HepG2 (cell line): ENCODE data around the gene COX10. TPM values are rescaled to one million over a fixed set of nuclear protein-coding genes. Genes with fewer than 3 reads are reported as not detected.
"Not testable (repeated sequence)": the region's sequence is repeated elsewhere in the genome, so short reads cannot be mapped to it uniquely, and the experiment has no call there.

ENCODE experiments used
- ATAC-seq: fragments of 200-7000 bp; cut with Tn5 transposase; 3 replicates; pipeline ENCODE4 v1.9.1; 2020; ENCODE audit warnings: mild to moderate bottlenecking, moderate library complexity
- BruUV-seq: library from RNA; stranded (reverse); fragments of 400-500 nt; replicated peaks from 2 replicates; lab custom pipeline; 2021; lab: Mats Ljungman, UMichigan
- CTCF ChIA-PET: fragments of 300-600 bp; formaldehyde crosslinking; extraction: SDS; loops from one replicate; lab custom pipeline; 2021; ENCODE audit warnings: low total read pairs, inconsistent platforms, low intra/inter-chr PET ratio; lab: Yijun Ruan, JAX
- POLR2A ChIA-PET: fragments of 350-600 bp; sonication (Branson Sonifier 250); formaldehyde crosslinking; loops from one replicate; lab custom pipeline; 2020; ENCODE audit warnings: antibody characterized with exemption, inconsistent platforms; lab: Yijun Ruan, JAX
- DNase-seq: peaks from one replicate; pipeline ENCODE4 v3.0.0-alpha.2; 2015; ENCODE audit warnings: low spot score
- FAIRE-seq: peaks from 3 replicates; lab custom pipeline; 2011; peaks lifted over from hg19 to GRCh38; lab: Jason Lieb, UNC
- H2AFZ ChIP-seq: one replicate; pipeline ENCODE4 v1.6.1; 2011; ENCODE audit warnings: low read length, inconsistent platforms
- H3K27ac ChIP-seq: fragments of 300-600 bp; 3 replicates; pipeline ENCODE4 v1.8.0; 2011; ENCODE audit warnings: mixed run types, mild to moderate bottlenecking, mixed read lengths, low read length, inconsistent platforms; ENCODE audit not compliant: insufficient read depth; ENCODE audit errors: extremely low read length
- H3K27me3 ChIP-seq, 2 experiments: fragments of 200-600 bp in 1 of 2; 2 replicates in 1 of 2; 3 replicates in 1 of 2; pipeline versions ENCODE4 v1.6.0 to v1.8.0; 2011; ENCODE audit warnings: low read length in 2 of 2, mild to moderate bottlenecking in 2 of 2, moderate library complexity in 2 of 2, inconsistent platforms in 1 of 2; ENCODE audit not compliant: insufficient read depth in 2 of 2, control insufficient read depth in 1 of 2
- H3K36me3 ChIP-seq, 2 experiments: fragments of 200-600 bp in 1 of 2; replicated peaks in 1 of 2; 2 replicates in 1 of 2; 3 replicates in 1 of 2; pipeline versions ENCODE4 v1.5.1 to v1.8.0; 2011; ENCODE audit warnings: low read length in 2 of 2, inconsistent platforms in 1 of 2; ENCODE audit not compliant: insufficient read depth in 2 of 2, control insufficient read depth in 1 of 2
- H3K4me1 ChIP-seq: 2 replicates; pipeline ENCODE4 v1.5.1; 2012; ENCODE audit warnings: low read length, inconsistent platforms; ENCODE audit not compliant: insufficient read depth
- H3K4me2 ChIP-seq: 2 replicates; pipeline ENCODE4 v1.6.0; 2011; ENCODE audit warnings: low read depth, low read length, inconsistent platforms
- H3K4me3 ChIP-seq, 3 experiments: fragments of 200-600 bp in 1 of 3; sonication (generic), shearing (Covaris generic) in 1 of 3; replicated peaks in 1 of 3; 2 replicates each; pipeline ENCODE4 v1.5.1; 2011 to 2016; ENCODE audit warnings: low read length in 3 of 3, inconsistent platforms in 2 of 3, low read depth in 2 of 3, mild to moderate bottlenecking in 2 of 3, control low read depth in 1 of 3, mixed read lengths in 1 of 3; ENCODE audit not compliant: insufficient read depth in 1 of 3
- H3K79me2 ChIP-seq: one replicate; pipeline ENCODE4 v1.6.1; 2011; ENCODE audit warnings: low read length, inconsistent platforms; ENCODE audit not compliant: insufficient read depth
- H3K9ac ChIP-seq: 2 replicates; pipeline ENCODE4 v1.6.0; 2011; ENCODE audit warnings: mild to moderate bottlenecking, low read depth, low read length, inconsistent platforms; ENCODE audit not compliant: insufficient read depth
- H3K9me3 ChIP-seq: 2 replicates; pipeline ENCODE4 v1.5.1; 2012; ENCODE audit warnings: mild to moderate bottlenecking, low read length
- H4K20me1 ChIP-seq: 2 replicates; pipeline ENCODE4 v1.6.0; 2011; ENCODE audit warnings: inconsistent platforms, mild to moderate bottlenecking, low read length, moderate library complexity; ENCODE audit not compliant: insufficient read depth
- ARNTL ChIP-seq: sonication (generic); formaldehyde crosslinking; IDR thresholded peaks from 2 replicates; pipeline ENCODE4 v1.4.0; 2020; ENCODE audit warnings: mild to moderate bottlenecking, missing genetic modification reagents
- ATAD3A ChIP-seq: sonication (generic); formaldehyde crosslinking; IDR thresholded peaks from 2 replicates; pipeline ENCODE4 v1.4.0; 2020; ENCODE audit warnings: missing genetic modification reagents
- CCAR2 ChIP-seq: fragments of 200-400 bp; formaldehyde crosslinking; optimal IDR thresholded peaks from 2 replicates; pipeline ENCODE3; 2018; ENCODE audit warnings: low read depth, mild to moderate bottlenecking, low read length, moderate library complexity
- CENPX ChIP-seq: sonication (generic); formaldehyde crosslinking; IDR thresholded peaks from 2 replicates; pipeline ENCODE4 v1.9.0; 2021; ENCODE audit warnings: mild to moderate bottlenecking, missing genetic modification reagents, moderate library complexity
- HCFC1 ChIP-seq: fragments of 150-350 bp; IDR thresholded peaks from 2 replicates; pipeline ENCODE4 v1.6.1; 2014; ENCODE audit warnings: low read depth, low read length
- HMG20A ChIP-seq: IDR thresholded peaks from 2 replicates; pipeline ENCODE4 v1.6.1; 2016; ENCODE audit warnings: borderline replicate concordance
- KDM5A ChIP-seq: fragments of 200-600 bp; sonication (generic); IDR thresholded peaks from 2 replicates; pipeline ENCODE4 v1.7.0; 2018; ENCODE audit warnings: antibody characterized with exemption, mild to moderate bottlenecking, low read length, borderline replicate concordance
- MXD1 ChIP-seq: sonication (generic); formaldehyde crosslinking; IDR thresholded peaks from 2 replicates; pipeline ENCODE4 v1.4.0; 2020; ENCODE audit warnings: mild to moderate bottlenecking, missing genetic modification reagents
- NFIC ChIP-seq: IDR thresholded peaks from 2 replicates; pipeline ENCODE4 v1.6.1; 2012; ENCODE audit warnings: mild to moderate bottlenecking, low read length, inconsistent platforms
- POLR2A ChIP-seq, 2 experiments: IDR thresholded peaks; 2 replicates each; pipeline ENCODE4 v1.6.1; 2011; ENCODE audit warnings: low read depth in 2 of 2, low read length in 2 of 2, mild to moderate bottlenecking in 1 of 2, moderate library complexity in 1 of 2; ENCODE audit not compliant: insufficient read depth in 1 of 2
- ZIK1 ChIP-seq: sonication (generic); formaldehyde crosslinking; IDR thresholded peaks from 2 replicates; pipeline ENCODE4 v1.5.0; 2020; ENCODE audit warnings: mild to moderate bottlenecking, low read depth, missing genetic modification reagents, borderline replicate concordance
- ZNF678 ChIP-seq: sonication (generic); formaldehyde crosslinking; IDR thresholded peaks from 2 replicates; pipeline ENCODE4 v1.4.0; 2020; ENCODE audit warnings: mild to moderate bottlenecking, missing genetic modification reagents
- ZNF761 ChIP-seq: sonication (generic); formaldehyde crosslinking; conservative IDR thresholded peaks from 2 replicates; pipeline ENCODE4 v1.4.0; 2020; ENCODE audit warnings: mild to moderate bottlenecking, missing genetic modification reagents
- ZNF841 ChIP-seq: sonication (generic); formaldehyde crosslinking; IDR thresholded peaks from 2 replicates; pipeline ENCODE4 v1.8.1; 2023; ENCODE audit warnings: missing genetic modification reagents, borderline replicate concordance
- WGBS: methylation state at CpG from one replicate; pipeline ENCODE4 v1.1.6; 2017; ENCODE audit warnings: low lambda C conversion rate; 5-methylcytosine and 5-hydroxymethylcytosine counted together
- in situ Hi-C: cut with HindIII; loops from 2 replicates; pipeline ENCODE4 v1.10.0; 2017; ENCODE audit warnings: low pct_unique_long_range_greater_than_20kb; ENCODE audit not compliant: extremely low pct_ligation_motif_present
- intact Hi-C: fragments of 100-400 bp; cut with micrococcal nuclease; formaldehyde crosslinking; loops from one replicate; pipeline ENCODE4 v1.10.0; 2022; ENCODE audit not compliant: unreplicated experiment
- polyA plus RNA-seq, 8 experiments: library from polyadenylated mRNA; depleted of rRNA in 3 of 8; stranded (reverse) in 7 of 8; unstranded in 1 of 8; fragments of >200 nt; fragmentation: Illumina TruSeq in 4 of 8; extraction: Trizol in 4 of 8; gene quantifications; 2 replicates each; pipeline versions ENCODE4 v1.2.1 to v1.2.3, GENCODE V29; 2011 to 2016; ENCODE audit warnings: low read depth in 4 of 8, missing spikeins in 1 of 8, mixed read lengths in 1 of 8; ENCODE audit not compliant: insufficient read depth in 1 of 8
- total RNA-seq, 5 experiments: library from RNA; depleted of rRNA; stranded (reverse); fragments of >200 nt; fragmentation: Illumina TruSeq; extraction: Trizol; gene quantifications; 2 replicates each; pipeline ENCODE4 v1.2.3, GENCODE V29; 2016; ENCODE audit warnings: low read depth in 1 of 5
- TF ChIP-seq, protein P1 (sequence below): IDR thresholded peaks from 2 replicates; pipeline ENCODE4 v1.6.1; 2016; ENCODE audit warnings: mild to moderate bottlenecking, missing biosample characterization, missing genetic modification reagents
- TF ChIP-seq, protein P2 (sequence below): fragments of 450-650 bp; IDR thresholded peaks from 2 replicates; pipeline ENCODE4 v1.6.1; 2017; ENCODE audit warnings: mild to moderate bottlenecking
- TF ChIP-seq, protein P3 (sequence below): sonication (generic); formaldehyde crosslinking; IDR thresholded peaks from 2 replicates; pipeline ENCODE4 v1.4.0; 2020; ENCODE audit warnings: missing genetic modification reagents

COX10 gene
- total and polyA plus RNA-seq, 2 of the 13 experiments (the other 11 are each of a cell fraction or from before 2014, with no cell fraction given): 13.9 to 20.1 TPM

- in situ Hi-C loops, H3K9ac ChIP-seq, H3K27me3 ChIP-seq, H3K9me3 ChIP-seq, H4K20me1 ChIP-seq, H3K27ac ChIP-seq, CTCF ChIA-PET, H3K4me2 ChIP-seq, H3K79me2 ChIP-seq, ATAC-seq, POLR2A ChIA-PET, FAIRE-seq, intact Hi-C loops, H3K4me3 ChIP-seq, H3K4me1 ChIP-seq, H2AFZ ChIP-seq, DNase-seq, BruUV-seq, H3K36me3 ChIP-seq: not testable (repeated sequence)
- 63% methylated on average over 4 of the region's 5 CpGs for WGBS
Measured at GRCh38 chr17:14239271-14239670, 170.0 kb downstream of the COX10 start.

- no peaks in the 10 kb centered on the region for H3K4me1 ChIP-seq
- in situ Hi-C loops: no loop called here
- no peaks in the 10 kb centered on the region for H3K27me3 ChIP-seq
- ChIA-PET POLR2A (no interaction called here), CTCF (no interaction called here)
- H2AFZ ChIP-seq: no peak overlapping the region
- no peaks in the 10 kb centered on the region for H4K20me1 ChIP-seq
- no peak overlapping the region for H3K4me3 ChIP-seq
- no peaks in the 10 kb centered on the region for H3K36me3 ChIP-seq
- DNase-seq (no peak), FAIRE-seq (no peak), ATAC-seq (no peak)
- no peak overlapping the region for H3K27ac ChIP-seq
- intact Hi-C loops: no loop called here
- WGBS: 0% methylated on average over 1 of the region's 1 CpG
- H3K4me2 ChIP-seq: no peak overlapping the region
- H3K9ac ChIP-seq: no peak overlapping the region
- no peaks in the 10 kb centered on the region for H3K79me2 ChIP-seq
- H3K9me3 ChIP-seq: no peaks in the 10 kb centered on the region
- no TSS peak for BruUV-seq
- no peak for TF ChIP-seq ATAD3A (CRISPR knock-in tag)
- TF ChIP-seq ZNF841 (CRISPR knock-in tag): no peak
- no peak for TF ChIP-seq KDM5A
- TF ChIP-seq, protein P1, sequence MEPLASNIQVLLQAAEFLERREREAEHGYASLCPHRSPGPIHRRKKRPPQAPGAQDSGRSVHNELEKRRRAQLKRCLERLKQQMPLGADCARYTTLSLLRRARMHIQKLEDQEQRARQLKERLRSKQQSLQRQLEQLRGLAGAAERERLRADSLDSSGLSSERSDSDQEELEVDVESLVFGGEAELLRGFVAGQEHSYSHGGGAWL: no peak
- TF ChIP-seq, protein P2, sequence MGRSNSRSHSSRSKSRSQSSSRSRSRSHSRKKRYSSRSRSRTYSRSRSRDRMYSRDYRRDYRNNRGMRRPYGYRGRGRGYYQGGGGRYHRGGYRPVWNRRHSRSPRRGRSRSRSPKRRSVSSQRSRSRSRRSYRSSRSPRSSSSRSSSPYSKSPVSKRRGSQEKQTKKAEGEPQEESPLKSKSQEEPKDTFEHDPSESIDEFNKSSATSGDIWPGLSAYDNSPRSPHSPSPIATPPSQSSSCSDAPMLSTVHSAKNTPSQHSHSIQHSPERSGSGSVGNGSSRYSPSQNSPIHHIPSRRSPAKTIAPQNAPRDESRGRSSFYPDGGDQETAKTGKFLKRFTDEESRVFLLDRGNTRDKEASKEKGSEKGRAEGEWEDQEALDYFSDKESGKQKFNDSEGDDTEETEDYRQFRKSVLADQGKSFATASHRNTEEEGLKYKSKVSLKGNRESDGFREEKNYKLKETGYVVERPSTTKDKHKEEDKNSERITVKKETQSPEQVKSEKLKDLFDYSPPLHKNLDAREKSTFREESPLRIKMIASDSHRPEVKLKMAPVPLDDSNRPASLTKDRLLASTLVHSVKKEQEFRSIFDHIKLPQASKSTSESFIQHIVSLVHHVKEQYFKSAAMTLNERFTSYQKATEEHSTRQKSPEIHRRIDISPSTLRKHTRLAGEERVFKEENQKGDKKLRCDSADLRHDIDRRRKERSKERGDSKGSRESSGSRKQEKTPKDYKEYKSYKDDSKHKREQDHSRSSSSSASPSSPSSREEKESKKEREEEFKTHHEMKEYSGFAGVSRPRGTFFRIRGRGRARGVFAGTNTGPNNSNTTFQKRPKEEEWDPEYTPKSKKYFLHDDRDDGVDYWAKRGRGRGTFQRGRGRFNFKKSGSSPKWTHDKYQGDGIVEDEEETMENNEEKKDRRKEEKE: no peak
- TF ChIP-seq ZIK1 (CRISPR knock-in tag): no peak
- TF ChIP-seq, protein P3, sequence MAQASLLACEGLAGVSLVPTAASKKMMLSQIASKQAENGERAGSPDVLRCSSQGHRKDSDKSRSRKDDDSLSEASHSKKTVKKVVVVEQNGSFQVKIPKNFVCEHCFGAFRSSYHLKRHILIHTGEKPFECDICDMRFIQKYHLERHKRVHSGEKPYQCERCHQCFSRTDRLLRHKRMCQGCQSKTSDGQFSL: no peak
- no peak for TF ChIP-seq HCFC1
- no peak for TF ChIP-seq POLR2A (IDR thresholded peaks at IDR 0.05; ENCODE audit: insufficient read depth in 1 of 2, low read depth in 2 of 2, low read length in 2 of 2)
- TF ChIP-seq HMG20A: no peak
- TF ChIP-seq MXD1: no peak
- no peak for TF ChIP-seq ARNTL (CRISPR knock-in tag)
- TF ChIP-seq ZNF678: no peak
- no peak for TF ChIP-seq ZNF761 (CRISPR knock-in tag)
- TF ChIP-seq CCAR2: no peak
- TF ChIP-seq NFIC: no peak
- no peak for TF ChIP-seq CENPX (CRISPR knock-in tag)
Measured at GRCh38 chr17:14245002-14245401, 175.7 kb downstream of the COX10 start.
